ENCODE measurements around the gene NHEJ1.

GRCh38 chr2:219032051-219032745, 128.4 kb downstream of the NHEJ1 start:
- no peak for TF ChIP-seq POLR2A (IDR thresholded peaks at IDR 0.05; ENCODE audit: low read depth, low read length)
- TF ChIP-seq EZH2 (IDR thresholded peaks at IDR 0.05; ENCODE audit: borderline replicate concordance, low read depth, low read length, severe bottlenecking): no peak
- no peak for TF ChIP-seq CTCF (IDR thresholded peaks at IDR 0.05; ENCODE audit: extremely low read depth in 1 of 2, insufficient read depth in 1 of 2, low read depth in 1 of 2, low read length in 2 of 2)
- no peak for TF ChIP-seq POLR2AphosphoS5 (IDR thresholded peaks at IDR 0.05; ENCODE audit: insufficient read depth, low read depth, low read length)
